ENCODE measurements around the gene ADRA2C.

Gene ADRA2C

DNA sequence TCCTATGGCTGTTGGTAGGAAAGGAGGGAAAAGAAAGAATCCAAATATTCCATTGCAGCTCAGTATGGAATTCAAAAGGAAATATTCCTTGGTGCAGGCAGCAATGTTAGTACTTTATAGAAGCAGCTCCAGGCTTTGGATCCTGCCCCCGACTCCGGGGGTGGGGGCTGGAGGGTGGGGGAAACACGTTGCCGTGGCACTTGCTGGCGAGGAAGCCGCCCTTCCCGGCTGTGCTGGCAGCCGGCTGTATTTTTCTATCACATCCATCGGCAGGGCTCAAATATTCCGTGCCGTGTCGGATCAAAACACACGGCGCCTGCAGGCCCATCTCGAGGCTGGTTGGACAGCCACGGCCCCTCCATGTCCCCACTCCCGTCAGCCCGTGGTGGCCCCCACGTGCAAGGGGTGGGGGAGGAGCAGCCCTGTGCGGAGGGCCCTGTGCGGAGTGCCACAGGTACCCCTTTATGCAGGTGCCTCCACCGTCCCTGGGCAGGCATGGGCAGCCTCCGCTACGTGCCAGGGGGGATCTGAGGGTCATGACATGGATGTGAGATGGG, 5.8 kb downstream of the ADRA2C start:
- ChIA-PET POLR2A (no interaction called here), CTCF (interaction anchor here (1.2 kb wide), 1 partner anchor 21 kb away, joined by 3 read pairs; no protein-coding TSS in a partner anchor)
- DNase-seq (ENCODE audit: extremely low spot score): no peak
- TF ChIP-seq FOXA1 (IDR thresholded peaks at IDR 0.05): no peak
- no peak for TF ChIP-seq LEF1 (IDR thresholded peaks at IDR 0.05; ENCODE audit: borderline replicate concordance)
- no peak for TF ChIP-seq ZNF384 (IDR thresholded peaks at IDR 0.05)
- no peak for TF ChIP-seq NFRKB (IDR thresholded peaks at IDR 0.05)
- TF ChIP-seq FOXM1 (IDR thresholded peaks at IDR 0.05; ENCODE audit: borderline replicate concordance): no peak
- TF ChIP-seq, protein P1, sequence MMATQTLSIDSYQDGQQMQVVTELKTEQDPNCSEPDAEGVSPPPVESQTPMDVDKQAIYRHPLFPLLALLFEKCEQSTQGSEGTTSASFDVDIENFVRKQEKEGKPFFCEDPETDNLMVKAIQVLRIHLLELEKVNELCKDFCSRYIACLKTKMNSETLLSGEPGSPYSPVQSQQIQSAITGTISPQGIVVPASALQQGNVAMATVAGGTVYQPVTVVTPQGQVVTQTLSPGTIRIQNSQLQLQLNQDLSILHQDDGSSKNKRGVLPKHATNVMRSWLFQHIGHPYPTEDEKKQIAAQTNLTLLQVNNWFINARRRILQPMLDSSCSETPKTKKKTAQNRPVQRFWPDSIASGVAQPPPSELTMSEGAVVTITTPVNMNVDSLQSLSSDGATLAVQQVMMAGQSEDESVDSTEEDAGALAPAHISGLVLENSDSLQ (IDR thresholded peaks at IDR 0.05): no peak
- TF ChIP-seq TARDBP (IDR thresholded peaks at IDR 0.05): no peak
- no peak for TF ChIP-seq FOXK2 (IDR thresholded peaks at IDR 0.05)
- TF ChIP-seq ARNT (IDR thresholded peaks at IDR 0.05): no peak
- TF ChIP-seq SP1 (IDR thresholded peaks at IDR 0.05): no peak
- no peak for TF ChIP-seq ELF4 (IDR thresholded peaks at IDR 0.05)
- TF ChIP-seq SUZ12 (IDR thresholded peaks at IDR 0.05): no peak
- no peak for TF ChIP-seq BHLHE40 (IDR thresholded peaks at IDR 0.05; ENCODE audit: borderline replicate concordance)
- TF ChIP-seq L3MBTL2 (conservative IDR thresholded peaks at IDR 0.05): no peak
- no peak for TF ChIP-seq CTBP1 (IDR thresholded peaks at IDR 0.05; ENCODE audit: borderline replicate concordance)
- TF ChIP-seq HDGF (IDR thresholded peaks at IDR 0.05; ENCODE audit: borderline replicate concordance): no peak

- DNase-seq (ENCODE audit: extremely low spot score): no peak
- TF ChIP-seq BHLHE40 (IDR thresholded peaks at IDR 0.05; ENCODE audit: borderline replicate concordance) (no peak), ELF4 (IDR thresholded peaks at IDR 0.05) (no peak), SUZ12 (IDR thresholded peaks at IDR 0.05) (no peak), L3MBTL2 (conservative IDR thresholded peaks at IDR 0.05) (no peak), CTBP1 (IDR thresholded peaks at IDR 0.05; ENCODE audit: borderline replicate concordance) (no peak), FOXM1 (IDR thresholded peaks at IDR 0.05; ENCODE audit: borderline replicate concordance) (no peak), FOXA1 (IDR thresholded peaks at IDR 0.05) (no peak), NFRKB (IDR thresholded peaks at IDR 0.05) (no peak), LEF1 (IDR thresholded peaks at IDR 0.05; ENCODE audit: borderline replicate concordance) (no peak), FOXK2 (IDR thresholded peaks at IDR 0.05) (no peak), TARDBP (IDR thresholded peaks at IDR 0.05) (no peak), HDGF (IDR thresholded peaks at IDR 0.05; ENCODE audit: borderline replicate concordance) (no peak), SP1 (IDR thresholded peaks at IDR 0.05) (no peak), ARNT (IDR thresholded peaks at IDR 0.05) (no peak), ZNF384 (IDR thresholded peaks at IDR 0.05) (no peak)
- TF ChIP-seq, protein P1 (IDR thresholded peaks at IDR 0.05): no peak
- CTCF ChIA-PET: interaction anchor here (0.7 kb wide), 1 partner anchor 25 kb away, joined by 3 read pairs; no protein-coding TSS in a partner anchor
- POLR2A ChIA-PET: no interaction called here
These were observed 6.4 kb downstream of the ADRA2C start for GRCh38 chr4:3772632-3773031.

DNA sequence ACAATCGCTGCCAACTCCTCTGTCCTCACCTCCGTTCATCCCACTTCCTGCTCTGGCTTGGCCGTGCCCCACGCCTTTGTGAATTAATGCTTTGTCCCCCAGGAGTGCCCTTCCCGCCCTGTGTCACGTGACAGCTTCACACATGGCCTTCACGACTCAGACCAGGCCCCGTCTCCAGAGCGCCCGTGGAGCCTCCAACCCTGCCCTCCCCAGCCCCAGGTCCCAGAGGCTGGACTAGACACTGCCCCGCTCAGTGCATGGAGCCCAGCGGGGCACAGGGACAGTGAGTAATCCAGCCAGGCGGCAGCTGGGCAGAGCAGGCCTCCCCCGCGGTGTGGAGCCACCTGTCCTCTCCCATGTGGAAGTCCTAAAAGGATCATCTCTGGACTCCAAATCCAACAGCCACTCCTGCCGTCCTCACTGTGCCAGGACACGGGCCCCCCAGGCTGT, 7.4 kb downstream of the ADRA2C start:
- no peak for TF ChIP-seq LEF1 (IDR thresholded peaks at IDR 0.05; ENCODE audit: borderline replicate concordance)
- no peak for TF ChIP-seq SUZ12 (IDR thresholded peaks at IDR 0.05)
- TF ChIP-seq ARNT (IDR thresholded peaks at IDR 0.05): no peak
- no peak for DNase-seq (ENCODE audit: extremely low spot score)
- ChIA-PET CTCF (no interaction called here), POLR2A (no interaction called here)

GRCh38 chr4:3774253-3774883, 8.2 kb downstream of the ADRA2C start:
- no peak for DNase-seq (ENCODE audit: extremely low spot score)
- CTCF ChIA-PET: no interaction called here
- POLR2A ChIA-PET: no interaction called here
- TF ChIP-seq CTBP1 (IDR thresholded peaks at IDR 0.05; ENCODE audit: borderline replicate concordance) (no peak), HDGF (IDR thresholded peaks at IDR 0.05; ENCODE audit: borderline replicate concordance) (no peak), LEF1 (IDR thresholded peaks at IDR 0.05; ENCODE audit: borderline replicate concordance) (no peak), L3MBTL2 (conservative IDR thresholded peaks at IDR 0.05) (no peak), SP1 (IDR thresholded peaks at IDR 0.05) (no peak), ELF4 (IDR thresholded peaks at IDR 0.05) (no peak), TARDBP (IDR thresholded peaks at IDR 0.05) (no peak), BHLHE40 (IDR thresholded peaks at IDR 0.05; ENCODE audit: borderline replicate concordance) (no peak), NFRKB (IDR thresholded peaks at IDR 0.05) (no peak), SUZ12 (IDR thresholded peaks at IDR 0.05) (no peak), FOXM1 (IDR thresholded peaks at IDR 0.05; ENCODE audit: borderline replicate concordance) (no peak), FOXA1 (IDR thresholded peaks at IDR 0.05) (no peak), ZNF384 (IDR thresholded peaks at IDR 0.05) (no peak), ARNT (IDR thresholded peaks at IDR 0.05) (no peak), FOXK2 (IDR thresholded peaks at IDR 0.05) (no peak)
- TF ChIP-seq, protein P1 (IDR thresholded peaks at IDR 0.05): no peak

DNA sequence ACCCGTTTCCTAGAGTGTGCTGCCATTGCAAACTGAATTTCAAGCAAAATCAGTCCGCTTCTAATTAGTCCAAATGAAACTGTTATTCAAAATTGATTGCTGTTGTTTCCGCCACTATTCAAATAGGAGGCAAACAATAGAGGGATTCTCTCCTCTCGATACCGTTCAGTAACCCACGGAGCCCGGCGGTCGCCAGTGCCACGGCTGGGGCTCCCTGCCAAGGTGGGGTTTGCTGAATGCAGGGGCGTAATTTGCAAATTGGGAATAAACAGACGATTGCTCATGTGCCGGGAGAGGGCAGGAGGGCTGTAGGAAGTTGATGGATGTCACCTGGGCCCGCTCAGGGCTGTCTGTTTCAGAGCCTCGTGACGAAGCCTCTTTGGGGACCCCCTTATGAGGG, 8.8 kb downstream of the ADRA2C start:
- TF ChIP-seq, protein P1 (IDR thresholded peaks at IDR 0.05): no peak
- no peak for TF ChIP-seq LEF1 (IDR thresholded peaks at IDR 0.05; ENCODE audit: borderline replicate concordance)
- TF ChIP-seq FOXK2 (IDR thresholded peaks at IDR 0.05): no peak
- TF ChIP-seq ARNT (IDR thresholded peaks at IDR 0.05): no peak
- TF ChIP-seq ZNF384 (IDR thresholded peaks at IDR 0.05): no peak
- TF ChIP-seq FOXM1 (IDR thresholded peaks at IDR 0.05; ENCODE audit: borderline replicate concordance): no peak
- no peak for TF ChIP-seq BHLHE40 (IDR thresholded peaks at IDR 0.05; ENCODE audit: borderline replicate concordance)
- TF ChIP-seq FOXA1 (IDR thresholded peaks at IDR 0.05): no peak
- TF ChIP-seq SUZ12 (IDR thresholded peaks at IDR 0.05): no peak
- TF ChIP-seq NFRKB (IDR thresholded peaks at IDR 0.05): no peak
- ChIA-PET CTCF (no interaction called here), POLR2A (no interaction called here)
- DNase-seq (ENCODE audit: extremely low spot score): no peak
